IPS-18c (cell line): ENCODE measurements around the gene MBD3L2.
"Not testable (repeated sequence)": the region's sequence is repeated elsewhere in the genome, so short reads cannot be mapped to it uniquely, and the experiment has no call there.

Experiments used
- H3K4me3 ChIP-seq: 2 replicates; pipeline ENCODE4 v1.7.0; 2013; ENCODE audit warnings: low read depth, mild to moderate bottlenecking, low read length, moderate library complexity; ENCODE audit not compliant: insufficient read depth
- H3K9me3 ChIP-seq: one replicate; pipeline ENCODE4 v1.6.1; 2013; ENCODE audit warnings: mild to moderate bottlenecking, low read length, moderate library complexity; ENCODE audit not compliant: control insufficient read depth, insufficient read depth

Gene MBD3L2

GRCh38 chr19:7049021-7049420 is at the start of gene MBD3L2:
Gene MBD3L2 (plus strand): TSS chr19:7049321. CDS start chr19:7049374, 53 bp downstream.
- not testable (repeated sequence) for H3K9me3 ChIP-seq, H3K4me3 ChIP-seq

GRCh38 chr19:6999933-7000332 is 49.2 kb upstream of the MBD3L2 start:
- H3K9me3 ChIP-seq = peaks cover 8% of the 10 kb centered on the region
- no peak overlapping the region for H3K4me3 ChIP-seq

DNA sequence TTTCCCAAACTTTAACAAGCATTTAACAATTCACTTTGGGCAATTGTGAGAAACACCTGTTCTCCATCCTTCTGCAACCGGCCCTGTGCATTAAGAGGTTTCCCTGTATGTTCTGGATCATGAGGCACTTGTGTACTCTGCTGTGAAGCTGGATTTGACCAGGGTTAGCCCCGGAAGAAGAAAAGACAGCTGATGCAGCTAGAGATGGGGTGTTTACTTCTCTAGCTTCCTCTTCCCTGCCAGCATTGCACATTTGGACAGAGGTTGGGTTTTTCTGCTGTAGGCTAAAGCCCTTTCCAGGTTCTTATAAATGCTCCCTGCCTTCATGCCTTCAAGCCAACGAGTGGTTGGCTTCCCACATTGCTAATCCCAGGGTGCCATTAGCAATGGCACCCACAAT is 48.8 kb upstream of the MBD3L2 start:
- peaks cover 7% of the 10 kb centered on the region for H3K9me3 ChIP-seq
- H3K4me3 ChIP-seq = no peak overlapping the region

GRCh38 chr19:7000816-7001215 is 48.3 kb upstream of the MBD3L2 start:
- Histone ChIP-seq H3K9me3 (peaks cover 3% of the 10 kb centered on the region), H3K4me3 (no peak overlapping the region)

DNA sequence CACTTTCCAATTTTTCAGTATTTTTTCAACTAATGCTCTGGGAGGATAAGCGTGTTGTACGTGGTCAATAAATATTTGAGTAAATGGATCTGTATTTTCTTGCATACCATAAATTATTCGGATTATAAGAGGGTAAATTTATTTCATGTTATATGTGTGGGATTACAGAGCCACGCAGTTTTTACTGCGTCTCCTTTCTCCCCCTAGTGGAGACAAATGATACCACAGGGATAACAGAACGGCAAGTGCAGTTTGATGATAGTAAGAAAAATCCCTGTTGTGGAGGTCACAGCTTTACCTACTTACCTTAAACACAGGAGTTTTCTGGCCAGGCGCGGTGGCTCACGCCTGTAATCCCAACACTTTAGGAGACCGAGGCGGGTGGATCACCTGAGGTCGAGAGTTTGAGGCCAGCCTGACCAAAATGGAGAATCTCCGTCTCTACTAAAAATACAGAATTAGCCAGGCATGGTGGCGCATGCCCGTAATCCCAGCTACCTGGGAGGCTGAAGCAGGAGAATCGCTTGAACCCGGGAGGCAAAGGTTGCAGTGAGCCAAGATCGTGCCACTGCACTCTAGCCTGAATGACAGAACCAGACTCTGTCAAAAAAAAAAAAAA is 44.7 kb upstream of the MBD3L2 start:
- Histone ChIP-seq H3K4me3 (no peak overlapping the region), H3K9me3 (peaks cover 2% of the 10 kb centered on the region)

- peaks cover 2% of the 10 kb centered on the region for H3K9me3 ChIP-seq
- H3K4me3 ChIP-seq = no peak overlapping the region
Observed at GRCh38 chr19:7006135-7006704, 42.9 kb upstream of the MBD3L2 start.

DNA sequence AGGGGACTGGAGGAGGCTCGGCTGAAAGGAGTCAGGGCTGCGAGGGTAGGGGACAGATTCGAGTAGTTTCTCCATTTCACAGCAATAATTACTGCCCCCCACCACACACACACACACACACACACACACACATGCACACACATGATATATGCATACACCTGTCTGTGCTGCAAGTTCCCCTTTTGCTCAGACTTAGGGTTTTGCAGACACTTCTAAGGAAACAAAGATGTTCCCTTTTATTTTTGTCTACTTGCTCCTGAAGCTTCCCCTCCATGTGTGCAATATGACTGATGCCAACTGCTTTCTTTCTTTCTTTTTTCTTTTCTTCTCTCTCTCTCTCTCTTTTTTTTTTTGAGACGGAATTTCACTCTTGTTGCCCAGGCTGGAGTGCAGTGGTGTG is 41.3 kb upstream of the MBD3L2 start:
- peaks cover 2% of the 10 kb centered on the region for H3K9me3 ChIP-seq
- H3K4me3 ChIP-seq = no peak overlapping the region

DNA sequence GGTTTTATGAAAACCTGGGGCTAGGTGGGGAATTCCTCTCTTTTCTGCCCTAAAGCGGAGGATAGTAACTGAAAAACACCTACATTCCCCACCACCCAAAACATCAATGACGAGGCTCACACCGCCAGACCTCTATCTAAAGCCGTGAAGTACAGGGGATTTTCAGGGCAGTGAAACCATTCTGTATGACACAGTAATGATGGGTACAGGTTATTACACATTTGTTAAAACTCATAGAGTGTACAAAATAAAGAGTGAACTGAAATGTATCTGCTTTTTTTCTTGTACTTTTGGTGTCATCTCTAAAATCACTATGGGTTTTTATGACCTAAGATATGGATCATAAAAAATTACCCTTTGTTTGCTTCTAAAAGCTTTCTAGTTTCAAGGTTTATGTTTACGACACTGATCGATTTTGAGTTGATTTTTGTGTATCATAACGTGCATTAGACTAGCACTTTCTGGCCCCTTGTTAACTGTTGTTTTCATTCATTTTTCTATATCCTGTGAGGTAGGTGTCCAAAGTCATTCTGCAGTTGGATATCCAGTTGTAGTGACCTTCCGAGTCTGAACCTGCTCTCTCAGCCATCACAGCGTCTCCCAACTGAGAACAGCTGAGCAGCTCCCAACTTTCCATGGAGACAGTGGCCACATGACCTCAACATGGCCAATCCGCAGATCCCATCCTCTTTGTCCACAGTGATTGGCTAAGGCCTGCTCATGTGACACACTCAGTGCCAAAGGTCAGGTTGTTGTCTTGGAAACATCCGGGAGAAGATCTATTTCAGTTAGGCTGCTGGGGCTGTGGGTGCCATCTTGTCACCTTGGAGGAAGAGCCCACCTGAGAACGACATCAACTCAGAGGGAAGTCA is 38.2 kb upstream of the MBD3L2 start:
- H3K4me3 ChIP-seq = no peak overlapping the region
- H3K9me3 ChIP-seq = no peaks in the 10 kb centered on the region

- no peak overlapping the region for H3K4me3 ChIP-seq
- H3K9me3 ChIP-seq = peaks cover 2% of the 10 kb centered on the region
Observed at GRCh38 chr19:7013678-7014077, 35.4 kb upstream of the MBD3L2 start.

DNA sequence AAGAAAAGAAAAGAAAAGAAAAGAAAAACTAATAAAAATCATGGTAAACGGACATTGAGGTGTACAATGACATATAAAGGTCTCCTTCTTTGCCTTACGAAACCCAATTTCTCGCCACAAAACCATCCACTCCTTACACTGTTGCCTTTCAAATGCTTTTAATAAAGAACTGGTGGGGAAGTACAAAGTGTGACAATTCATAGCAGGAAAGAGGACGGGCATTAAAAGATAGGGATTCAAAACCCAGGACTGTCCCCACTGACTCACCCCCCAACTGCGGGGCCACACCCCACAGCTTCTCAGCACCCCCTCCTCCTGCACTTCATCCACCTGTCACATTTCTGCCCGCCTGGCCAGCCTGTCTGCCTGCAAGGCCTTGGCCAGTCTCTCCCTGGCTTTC is 30.3 kb upstream of the MBD3L2 start:
- no peak overlapping the region for H3K4me3 ChIP-seq
- H3K9me3 ChIP-seq = peaks cover 2% of the 10 kb centered on the region

- H3K4me3 ChIP-seq, H3K9me3 ChIP-seq: not testable (repeated sequence)
Observed at GRCh38 chr19:7021331-7021730, 27.8 kb upstream of the MBD3L2 start, which contains the start of gene MBD3L2B. Gene MBD3L2B (minus strand): TSS chr19:7021431. CDS start chr19:7021397, 34 bp downstream.

- not testable (repeated sequence) for H3K9me3 ChIP-seq, H3K4me3 ChIP-seq
Observed at GRCh38 chr19:7028790-7029189, 20.3 kb upstream of the MBD3L2 start.

DNA sequence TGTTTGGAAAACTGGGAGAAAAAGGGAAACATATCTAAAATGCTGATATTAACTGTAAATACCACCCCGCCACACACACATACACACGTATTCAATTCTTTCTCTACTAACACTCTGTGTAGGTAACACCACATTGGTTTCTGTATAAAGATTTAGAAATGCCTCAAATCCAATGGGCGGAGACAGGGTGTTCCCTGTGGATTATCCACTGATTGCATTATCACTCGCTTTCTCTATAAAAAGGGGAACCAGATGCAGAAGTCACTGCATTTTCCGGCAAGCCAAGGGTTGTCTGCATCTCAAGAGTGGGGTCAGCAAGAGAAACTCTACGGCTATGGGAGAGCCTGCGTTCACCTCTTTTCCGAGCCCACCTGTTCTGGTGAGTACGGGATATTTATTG is 18.8 kb upstream of the MBD3L2 start, which contains the start of gene MBD3L5:
MBD3L5 (plus strand) TSS at position 301 of the 400 bp plus-strand sequence; CDS start at position 335, 34 bp downstream.
- not testable (repeated sequence) for H3K4me3 ChIP-seq, H3K9me3 ChIP-seq

- not testable (repeated sequence) for H3K9me3 ChIP-seq, H3K4me3 ChIP-seq
Observed at GRCh38 chr19:7040079-7040478, 9.0 kb upstream of the MBD3L2 start, which contains the start of gene MBD3L4. Gene MBD3L4 (minus strand): TSS chr19:7040179. CDS start chr19:7040144, 35 bp downstream.

DNA sequence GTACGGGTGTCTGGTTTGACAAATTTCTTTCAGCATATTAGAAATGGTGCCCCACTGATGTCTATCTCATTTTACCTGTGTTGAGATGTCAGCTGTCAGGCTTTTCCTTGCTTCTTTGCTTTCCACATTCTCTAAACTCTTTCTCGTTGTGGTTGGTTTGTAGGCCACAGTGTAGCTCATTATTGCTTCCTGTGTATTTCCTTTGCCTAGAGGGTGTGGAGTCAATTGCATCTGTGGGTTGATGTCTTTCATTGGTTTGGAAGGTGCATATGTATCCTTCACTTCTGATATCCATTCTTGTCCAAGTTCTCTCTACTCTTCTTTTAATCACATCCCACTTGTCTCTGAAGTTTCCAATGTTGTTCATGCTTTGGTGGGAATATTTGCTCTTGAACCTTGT is 7.6 kb upstream of the MBD3L2 start:
- H3K4me3 ChIP-seq, H3K9me3 ChIP-seq: not testable (repeated sequence)

DNA sequence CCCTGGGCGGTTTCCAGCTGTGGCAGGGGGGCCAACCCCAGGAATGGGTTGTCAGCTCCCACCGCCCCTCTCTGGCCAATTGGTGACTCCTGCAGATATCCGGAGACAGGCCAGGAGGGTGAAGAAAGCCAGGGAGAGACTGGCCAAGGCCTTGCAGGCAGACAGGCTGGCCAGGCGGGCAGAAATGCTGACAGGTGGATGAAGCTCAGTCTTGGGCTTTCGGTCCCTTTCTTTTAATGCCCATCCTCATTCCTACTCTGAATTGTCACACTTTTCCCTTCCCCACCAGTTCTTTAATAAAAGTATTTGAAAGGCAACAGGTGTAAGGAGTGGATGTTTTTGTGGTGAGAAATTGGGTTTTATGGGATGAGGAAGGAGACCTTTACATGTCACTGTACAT is 2.3 kb downstream of the MBD3L2 start:
- H3K4me3 ChIP-seq, H3K9me3 ChIP-seq: not testable (repeated sequence)

GRCh38 chr19:7052896-7053295 is 3.8 kb downstream of the MBD3L2 start:
- H3K4me3 ChIP-seq = not testable (repeated sequence)

More at GRCh38 chr19:7052896-7053295, 3.8 kb downstream of the MBD3L2 start:
- H3K9me3 ChIP-seq = not testable (repeated sequence)
